Erythroblast (primary cell): ENCODE data around the gene MAP2K3.

ENCODE experiments used
- GATA1 ChIP-seq: IDR thresholded peaks from 2 replicates; pipeline ENCODE4 v1.6.1; 2011; ENCODE audit warnings: low read depth, mild to moderate bottlenecking, control low read depth, low read length, moderate library complexity
- POLR2A ChIP-seq: IDR thresholded peaks from 2 replicates; pipeline ENCODE4 v1.6.1; 2011; ENCODE audit warnings: mild to moderate bottlenecking, low read length

- TF ChIP-seq POLR2A (no peak), GATA1 (no peak)
These were observed 21.1 kb upstream of the MAP2K3 start for GRCh38 chr17:21263376-21263775.
